K562 (cell line): Measurements from ENCODE around the gene FHIT. TPM values are rescaled to one million over a fixed set of nuclear protein-coding genes. Genes with fewer than 3 reads are reported as not detected.

Experiments used
- DLX4 ChIP-seq: fragments of 250-450 bp; sonication (Bioruptor Pico); IDR thresholded peaks from 2 replicates; pipeline ENCODE4 v1.6.1; 2021; ENCODE audit warnings: mild to moderate bottlenecking
- FIP1L1 ChIP-seq: fragments of 200-400 bp; formaldehyde crosslinking; IDR thresholded peaks from 2 replicates; pipeline ENCODE4 v1.6.1; 2018; ENCODE audit warnings: mild to moderate bottlenecking, low read depth, low read length; ENCODE audit not compliant: poor library complexity, severe bottlenecking
- FOXA1 ChIP-seq: fragments of 450-650 bp; IDR thresholded peaks from 2 replicates; pipeline ENCODE4 v1.6.1; 2016; ENCODE audit warnings: mild to moderate bottlenecking, borderline replicate concordance
- FOXK2 ChIP-seq, 2 experiments: fragments of 450-650 bp; IDR thresholded peaks in 1 of 2; conservative IDR thresholded peaks in 1 of 2; 2 replicates each; pipeline ENCODE4 v1.6.1; 2016; ENCODE audit warnings: low read depth in 2 of 2, mild to moderate bottlenecking in 1 of 2
- HMGN3 ChIP-seq: IDR thresholded peaks from 2 replicates; pipeline ENCODE4 v1.6.1; 2011; ENCODE audit warnings: borderline replicate concordance, low read depth, mild to moderate bottlenecking, mixed read lengths, low read length; ENCODE audit not compliant: insufficient read length; ENCODE audit errors: extremely low read depth
- L3MBTL2 ChIP-seq: fragments of 450-650 bp; IDR thresholded peaks from 2 replicates; pipeline ENCODE4 v1.6.1; 2016; ENCODE audit warnings: mild to moderate bottlenecking, moderate library complexity
- RFX5 ChIP-seq: IDR thresholded peaks from 2 replicates; pipeline ENCODE4 v1.6.1; 2011; ENCODE audit warnings: low read depth, mild to moderate bottlenecking, improper control_type of control experiment, low read length
- ZBTB49 ChIP-seq: sonication (generic); formaldehyde crosslinking; IDR thresholded peaks from 2 replicates; pipeline ENCODE4 v1.8.0; 2022; ENCODE audit warnings: missing genetic modification reagents, mild to moderate bottlenecking, borderline replicate concordance
- ZNF316 ChIP-seq: fragments of 450-650 bp; IDR thresholded peaks from 2 replicates; pipeline ENCODE4 v1.6.1; 2016
- ZNF445 ChIP-seq: fragments of 250-450 bp; sonication (Bioruptor Pico); IDR thresholded peaks from 2 replicates; pipeline ENCODE4 v1.4.0; 2020; ENCODE audit warnings: low read depth, mild to moderate bottlenecking, moderate library complexity
- polyA plus RNA-seq, 8 experiments: library from polyadenylated mRNA; depleted of rRNA in 4 of 8; stranded (reverse) in 5 of 8; unstranded in 3 of 8; fragments of >200 nt; fragmentation: Nextera tagmentation in 2 of 8; fragmentation: Illumina TruSeq in 1 of 8; extraction: Ambion mirVana in 2 of 8; extraction: Trizol in 1 of 8; gene quantifications; 2 replicates each; pipeline versions ENCODE4 v1.2.1 to v1.2.3, GENCODE V29; 2011 to 2014; ENCODE audit warnings: inconsistent platforms in 1 of 8, missing spikeins in 1 of 8
- total RNA-seq, 7 experiments: library from RNA; depleted of rRNA in 6 of 7; stranded (reverse); fragments of >200 nt in 6 of 7; fragmentation: Illumina TruSeq in 2 of 7; extraction: Trizol in 2 of 7; gene quantifications; 2 replicates each; pipeline versions ENCODE4 v1.2.1 to v1.2.3, GENCODE V29; 2011 to 2021; ENCODE audit warnings: low replicate concordance in 1 of 7

FHIT gene
- total and polyA plus RNA-seq, 9 of the 15 experiments (the other 6 are each of a cell fraction or from before 2014, with no cell fraction given): 1.7 to 9.1 (median 4.3) TPM

- TF ChIP-seq HMGN3 (no peak), FIP1L1 (no peak), RFX5 (no peak), ZBTB49 (no peak), FOXK2 (conservative IDR thresholded peaks at IDR 0.05 in 1 of 2, IDR thresholded peaks at IDR 0.05 in 1 of 2; ENCODE audit: low read depth in 2 of 2) (no peak), ZNF445 (CRISPR knock-in tag) (no peak), ZNF316 (peak; percentile 28; the same call in 1 of the 2 replicates), FOXA1 (no peak), L3MBTL2 (peak; percentile 40; the same call in 1 of the 2 replicates), DLX4 (CRISPR knock-in tag) (no peak)
- TF ChIP-seq, all 486 proteins: peak for 4
These were observed 1081.5 kb downstream of the FHIT start (continued) for GRCh38 chr3:60169755-60170154.
